A549 treated with RU486 at 1 μM for 4 hours (cell line): ENCODE results near the gene P2RX3. TPM values are rescaled to one million over a fixed set of nuclear protein-coding genes. Genes with fewer than 3 reads are reported as not detected.

Source experiments
- total RNA-seq: library from RNA; stranded (reverse); fragments of 200-300 nt; extraction: Qiagen RNA extraction; gene quantifications from 5 replicates; pipeline ENCODE4 v1.2.3, GENCODE V29; 2022; ENCODE audit warnings: low read depth

Gene P2RX3
- 0.13 to 0.24 TPM (median 0.16 TPM) in 5 replicates for total RNA-seq

GRCh38 chr11:57338142-57338541 is at the start of gene P2RX3:
Gene P2RX3 (plus strand): TSS chr11:57338352. CDS start chr11:57338551, 199 bp downstream.

DNA sequence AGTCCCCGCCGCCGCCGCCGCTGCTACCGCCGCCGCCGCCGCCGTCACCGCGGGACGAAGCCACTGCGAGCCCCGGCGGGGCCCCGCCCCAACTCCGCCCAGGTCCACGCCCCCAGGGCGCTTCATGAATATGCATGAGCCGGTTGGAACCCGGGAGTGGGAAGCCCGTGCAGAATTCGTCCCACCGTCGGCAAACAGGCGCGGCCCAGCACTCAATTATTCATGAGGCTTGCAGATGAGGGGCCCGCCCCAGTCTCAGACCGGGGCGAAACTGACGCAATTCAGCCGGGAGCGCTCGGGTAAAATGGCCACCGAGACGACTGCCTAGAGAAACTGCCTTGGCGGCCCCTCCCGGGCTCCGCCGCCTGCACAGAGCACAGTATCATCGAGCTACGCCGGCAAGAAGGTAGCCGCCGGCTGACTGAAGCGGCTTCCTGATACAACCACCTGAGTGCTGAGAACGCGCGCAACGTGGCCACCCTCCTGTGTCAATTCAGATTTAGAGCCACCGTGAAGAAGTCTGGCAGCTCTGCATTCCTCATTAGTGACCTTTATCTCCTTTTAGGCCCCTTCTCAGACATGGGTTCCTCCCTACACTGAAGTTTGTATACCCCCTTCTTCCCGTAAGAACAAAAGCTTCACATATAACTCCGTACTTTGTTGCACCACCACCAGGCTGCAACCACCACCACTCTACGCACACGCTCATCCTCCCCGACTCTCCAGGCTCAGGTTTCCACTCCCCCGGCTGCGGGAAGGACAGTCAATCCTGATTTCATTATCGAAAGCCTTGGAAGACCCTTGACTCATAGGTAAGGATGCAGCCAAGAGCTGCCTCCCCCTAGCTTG is 13.0 kb upstream of the P2RX3 start, which contains the start of gene TNKS1BP1:
TSS of gene TNKS1BP1 (minus strand) at position 67 of the 849 bp plus-strand sequence. CDS start 3,067 bp downstream, outside the sequence.

DNA sequence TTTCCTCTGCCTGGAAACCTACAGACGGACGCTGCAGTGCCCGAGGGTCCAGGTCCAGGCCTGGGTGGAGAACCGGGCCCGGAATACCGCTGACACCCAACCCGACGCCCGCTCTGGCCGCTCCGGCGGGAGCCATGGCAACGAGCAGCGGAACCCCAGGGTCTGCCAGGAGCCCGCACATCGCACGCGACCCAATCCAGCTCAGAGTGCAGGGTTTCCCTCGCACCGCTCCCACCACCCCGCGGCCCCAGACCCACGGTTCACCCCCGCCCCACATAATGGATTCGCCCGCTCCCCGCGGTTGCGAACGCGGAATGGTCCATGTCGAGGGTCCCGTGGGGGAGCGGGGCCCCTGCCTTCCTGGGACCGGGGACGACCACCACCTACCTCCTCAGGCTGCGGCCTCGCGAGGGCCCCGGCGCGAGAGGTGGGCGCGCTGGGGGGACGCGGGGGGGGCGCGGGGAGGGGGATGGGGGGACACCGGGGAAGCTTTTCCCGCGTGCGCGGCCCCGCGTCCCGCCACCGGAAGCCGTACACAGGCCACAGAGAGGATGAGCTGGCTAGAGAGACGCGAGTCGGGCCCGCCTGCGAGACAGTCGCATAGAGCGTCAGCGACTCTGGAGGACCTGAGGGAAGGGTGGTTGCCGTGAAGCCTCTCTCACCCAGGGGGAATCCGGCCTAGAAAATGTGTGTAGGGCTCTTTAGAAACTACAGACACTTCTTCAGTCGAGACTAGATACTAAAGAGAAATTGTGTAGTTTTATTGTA is 2.6 kb upstream of the P2RX3 start, which contains the start of gene SSRP1:
TSS of gene SSRP1 (minus strand) at position 550 of the 768 bp plus-strand sequence. CDS start 771 bp downstream, outside the sequence.

DNA sequence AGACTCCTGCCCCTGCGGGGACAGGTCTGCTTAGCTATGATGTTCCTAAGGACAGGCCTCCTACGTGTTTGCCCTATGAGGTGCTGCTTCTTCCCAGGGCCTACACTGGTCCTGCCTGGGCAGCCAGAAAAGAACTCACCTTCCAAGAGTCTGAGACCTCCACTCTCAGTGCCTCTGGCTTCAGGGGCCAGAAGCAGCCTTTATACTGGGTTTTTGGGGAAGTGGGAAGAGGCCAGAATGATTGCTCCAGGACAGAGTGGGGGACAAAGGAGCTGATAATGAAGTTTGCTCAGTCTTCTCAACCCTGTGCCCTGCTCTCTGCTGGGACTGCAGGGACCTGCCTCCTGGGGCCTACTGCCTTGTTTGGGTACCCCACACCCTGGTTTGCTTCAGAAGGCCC is 42.8 kb downstream of the P2RX3 start, which contains the start of gene PRG3:
TSS of gene PRG3 (minus strand) at position 176 of the 400 bp plus-strand sequence. CDS start 442 bp downstream, outside the sequence.

GRCh38 chr11:57390535-57390934 is 52.4 kb downstream of the P2RX3 start, which contains the start of gene PRG2:
Gene PRG2 (minus strand): TSS chr11:57390650. CDS start chr11:57389944, 706 bp downstream.

Other genes with a start within 250 kb of the P2RX3 start
- gene LRRC55, start 156.4 kb upstream of the P2RX3 start, total RNA-seq, result not detected in 5 replicates
- gene APLNR, start 101.1 kb upstream of the P2RX3 start, total RNA-seq, result 0.03 to 0.13 TPM (median 0.09 TPM) in 4 of 5 replicates, not detected in the other
- 64.6 to 87.4 TPM (median 82.4 TPM) in 5 replicates for gene TNKS1BP1, start 13.4 kb upstream of the P2RX3 start, total RNA-seq
- gene SSRP1, start 2.5 kb upstream of the P2RX3 start, total RNA-seq, result 217 to 261 TPM (median 235 TPM) in 5 replicates
- gene PRG3, start 42.8 kb downstream of the P2RX3 start, total RNA-seq, result not detected in 5 replicates
- gene PRG2, start 52.3 kb downstream of the P2RX3 start, total RNA-seq, result 0.07 TPM in 1 of 5 replicates, not detected in the others
- 0.32 to 1.0 TPM (median 0.67 TPM) in 5 replicates for gene SLC43A3, start 88.8 kb downstream of the P2RX3 start, total RNA-seq
- 60.5 to 129 TPM (median 112 TPM) in 5 replicates for gene RTN4RL2, start 122.2 kb downstream of the P2RX3 start, total RNA-seq
- 1.8 to 3.4 TPM (median 3.1 TPM) in 5 replicates for gene SLC43A1, start 177.3 kb downstream of the P2RX3 start, total RNA-seq
- gene TIMM10, start 192.4 kb downstream of the P2RX3 start, total RNA-seq, result 160 to 189 TPM (median 170 TPM) in 5 replicates
- gene SMTNL1, start 199.2 kb downstream of the P2RX3 start, total RNA-seq, result not detected in 5 replicates
- 29.5 to 37.8 TPM (median 32.7 TPM) in 5 replicates for gene UBE2L6, start 229.3 kb downstream of the P2RX3 start, total RNA-seq